Hematopoietic multipotent progenitor cell (in vitro differentiated cells): ENCODE results near the gene EZR. TPM values are rescaled to one million over a fixed set of nuclear protein-coding genes. Genes with fewer than 3 reads are reported as not detected.

Source experiments
- DNase-seq, 3 donors: peaks; one replicate each; pipeline ENCODE4 v3.0.0-alpha.2; 2011 to 2015; ENCODE audit warnings: low read depth in 2 of 3, low spot score in 2 of 3
- total RNA-seq: library from RNA; depleted of rRNA; stranded (reverse); fragments of >200 nt; gene quantifications from one replicate; pipeline ENCODE4 v1.2.3, GENCODE V29; 2012

The EZR gene
- total RNA-seq, result 80.8 TPM

GRCh38 chr6:158819213-158819976 lies at the start of gene EZR:
Gene EZR (minus strand): TSS chr6:158819368. CDS start chr6:158818093, 1,275 bp downstream.
- peak; percentile 70 to 88 (median 85) for DNase-seq

GRCh38 chr6:158868122-158868480 lies 48.9 kb upstream of the EZR start:
- no peak for DNase-seq

GRCh38 chr6:158867381-158868121 lies 48.4 kb upstream of the EZR start:
- no peak for DNase-seq

DNA sequence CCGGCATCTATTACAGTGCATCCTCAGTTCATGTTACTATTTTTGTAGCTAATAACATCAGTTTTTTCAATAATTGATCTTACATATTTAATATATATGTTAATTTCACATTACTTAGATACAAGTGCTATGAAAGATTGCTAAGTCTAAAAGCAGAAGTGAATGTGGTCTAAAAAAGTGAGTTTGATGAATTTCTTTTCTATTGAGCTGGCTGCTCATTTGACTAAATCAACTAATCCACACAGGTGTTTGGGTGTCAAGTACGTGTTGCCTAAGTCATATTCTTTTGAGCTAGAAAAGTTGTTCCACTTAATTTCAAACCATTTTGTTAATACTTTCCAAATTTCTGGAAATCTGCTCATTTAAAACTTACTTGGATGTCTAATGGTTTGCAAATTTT lies 46.6 kb upstream of the EZR start:
- DNase-seq, result peak in 1 of 3 donors; percentile 42

GRCh38 chr6:158863646-158864045 lies 44.5 kb upstream of the EZR start:
- DNase-seq, result no peak

DNA sequence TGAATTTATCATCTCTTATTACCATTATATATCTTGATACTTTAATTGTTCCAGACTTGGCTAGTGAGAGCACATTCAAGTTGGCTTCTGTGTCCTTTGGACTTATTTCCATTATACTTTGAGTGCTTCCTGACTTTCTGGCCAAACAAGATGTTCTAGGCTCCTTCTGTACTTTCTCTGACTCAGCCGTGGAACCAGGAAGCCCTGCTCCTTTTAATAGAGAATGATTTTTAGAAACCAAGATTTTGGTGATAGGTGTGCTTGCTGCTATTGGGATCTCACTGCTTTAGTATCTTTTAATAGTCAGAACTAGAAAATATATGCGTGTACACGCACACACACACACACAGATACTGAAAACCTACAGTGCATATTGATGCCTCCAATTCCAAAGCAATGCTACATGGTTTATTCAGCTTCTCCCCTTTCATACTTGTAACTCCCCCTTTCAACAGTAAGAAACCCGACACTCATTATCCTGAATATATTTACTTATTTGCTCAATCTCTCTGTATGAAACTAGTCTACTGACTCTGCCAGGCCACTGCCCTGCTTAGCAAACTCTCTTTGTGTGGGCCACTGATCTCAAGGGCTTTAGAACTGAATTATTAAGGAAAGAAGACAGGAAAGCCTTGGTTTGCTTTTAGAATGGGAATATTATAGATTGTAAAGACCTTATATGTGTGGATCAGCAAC lies 42.7 kb upstream of the EZR start:
- no peak for DNase-seq

- no peak for DNase-seq
These were observed 41.2 kb upstream of the EZR start for GRCh38 chr6:158860279-158860865.

- DNase-seq, result no peak
These were observed 37.1 kb upstream of the EZR start for GRCh38 chr6:158856261-158856660.

- DNase-seq, result peak in 1 of 3 donors; percentile 44
These were observed 35.3 kb upstream of the EZR start for GRCh38 chr6:158854214-158855101.

- no peak for DNase-seq
These were observed 34.7 kb upstream of the EZR start for GRCh38 chr6:158853880-158854213.

DNA sequence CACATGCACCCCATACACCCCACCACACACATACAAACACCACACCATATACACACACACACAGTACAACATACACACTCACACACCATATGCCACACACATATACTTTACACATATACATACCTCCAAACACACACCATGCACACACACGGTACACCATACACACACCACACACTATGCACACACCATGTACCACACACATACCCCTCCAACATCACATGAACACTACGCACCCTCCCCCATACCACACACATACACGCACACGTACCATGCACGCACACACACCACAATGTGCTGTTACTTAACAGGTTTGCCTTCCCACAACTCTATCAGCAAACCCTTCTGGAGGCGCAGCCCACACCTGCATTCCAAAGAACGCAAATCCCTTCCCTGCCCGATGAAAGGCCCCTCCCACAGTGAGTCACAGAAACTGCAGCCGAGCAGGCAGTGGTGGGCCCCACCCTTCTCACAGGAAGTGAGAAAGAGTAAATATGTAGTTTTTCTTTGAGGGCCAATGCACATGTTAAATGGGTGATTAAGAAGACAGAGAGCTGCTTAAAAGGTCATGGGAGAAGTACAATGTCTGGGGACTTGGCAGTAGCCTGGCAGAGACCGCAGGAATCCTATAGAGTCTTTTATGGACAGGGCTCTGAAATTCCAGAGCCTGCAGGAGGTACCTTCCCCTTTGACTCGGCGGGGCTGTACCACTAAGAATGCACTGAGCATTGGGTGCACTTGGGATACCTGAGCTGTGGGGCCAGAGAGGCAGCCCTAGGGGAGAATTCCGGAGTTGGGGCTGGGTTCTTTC lies 34.1 kb upstream of the EZR start:
- peak; percentile 63 to 80 (median 79) for DNase-seq

GRCh38 chr6:158852312-158853071 lies 33.3 kb upstream of the EZR start:
- DNase-seq, result no peak

- no peak for DNase-seq
These were observed 31.6 kb upstream of the EZR start for GRCh38 chr6:158850807-158851115.

- peak; percentile 42 to 65 (median 50) for DNase-seq
These were observed 31.0 kb upstream of the EZR start for GRCh38 chr6:158849899-158850806.

DNA sequence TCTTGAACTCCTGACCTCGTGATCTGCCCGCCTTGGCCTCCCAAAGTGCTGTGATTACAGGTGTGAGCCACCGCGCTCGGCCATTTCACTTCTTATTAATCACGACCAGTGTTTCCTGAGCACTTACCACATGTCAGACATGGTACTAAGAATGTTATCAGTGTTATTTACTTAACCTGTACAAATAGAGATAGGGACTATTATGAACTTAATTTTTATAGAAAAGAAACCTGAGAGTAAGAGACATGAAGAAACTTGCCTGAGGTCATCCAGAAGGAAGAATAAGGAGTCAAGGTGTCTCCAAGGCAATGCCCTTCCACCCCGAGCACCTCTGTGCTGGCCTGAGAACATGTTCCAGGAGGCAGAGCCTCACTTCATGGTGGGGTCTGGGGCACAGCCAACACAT lies 29.3 kb upstream of the EZR start:
- no peak for DNase-seq

DNA sequence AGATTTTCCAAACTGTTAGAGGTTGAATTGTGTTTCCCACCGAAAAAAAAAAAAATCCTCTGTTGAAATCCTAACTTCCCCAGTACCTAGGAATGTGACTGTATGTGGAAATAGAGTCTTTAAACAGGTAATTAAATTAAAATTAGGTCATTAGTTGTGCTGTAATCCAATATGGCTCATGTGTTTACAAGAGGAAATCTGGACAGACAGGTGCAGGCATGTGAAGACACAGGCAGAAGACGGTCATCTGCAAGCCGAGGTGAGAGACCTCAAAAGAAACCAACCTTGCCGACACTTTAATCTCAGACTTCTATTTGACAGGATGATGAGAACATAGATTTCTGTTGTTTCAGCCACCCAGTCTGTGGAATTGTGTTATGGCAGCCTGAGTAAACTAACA lies 28.6 kb upstream of the EZR start:
- no peak for DNase-seq

- no peak for DNase-seq
These were observed 27.9 kb upstream of the EZR start for GRCh38 chr6:158847012-158847529.
